ENCODE results near the gene THAP12. TPM values are rescaled to one million over a fixed set of nuclear protein-coding genes. Genes with fewer than 3 reads are reported as not detected.

THAP12 gene, protein sequence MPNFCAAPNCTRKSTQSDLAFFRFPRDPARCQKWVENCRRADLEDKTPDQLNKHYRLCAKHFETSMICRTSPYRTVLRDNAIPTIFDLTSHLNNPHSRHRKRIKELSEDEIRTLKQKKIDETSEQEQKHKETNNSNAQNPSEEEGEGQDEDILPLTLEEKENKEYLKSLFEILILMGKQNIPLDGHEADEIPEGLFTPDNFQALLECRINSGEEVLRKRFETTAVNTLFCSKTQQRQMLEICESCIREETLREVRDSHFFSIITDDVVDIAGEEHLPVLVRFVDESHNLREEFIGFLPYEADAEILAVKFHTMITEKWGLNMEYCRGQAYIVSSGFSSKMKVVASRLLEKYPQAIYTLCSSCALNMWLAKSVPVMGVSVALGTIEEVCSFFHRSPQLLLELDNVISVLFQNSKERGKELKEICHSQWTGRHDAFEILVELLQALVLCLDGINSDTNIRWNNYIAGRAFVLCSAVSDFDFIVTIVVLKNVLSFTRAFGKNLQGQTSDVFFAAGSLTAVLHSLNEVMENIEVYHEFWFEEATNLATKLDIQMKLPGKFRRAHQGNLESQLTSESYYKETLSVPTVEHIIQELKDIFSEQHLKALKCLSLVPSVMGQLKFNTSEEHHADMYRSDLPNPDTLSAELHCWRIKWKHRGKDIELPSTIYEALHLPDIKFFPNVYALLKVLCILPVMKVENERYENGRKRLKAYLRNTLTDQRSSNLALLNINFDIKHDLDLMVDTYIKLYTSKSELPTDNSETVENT
- total RNA-seq (2013; cell fraction: nucleolus; rRNA removed) = 26.2 and 28.1 TPM in 2 replicates
- total RNA-seq (2014; rRNA removed) = 23.2 and 31.2 TPM in 2 replicates
- total RNA-seq (2014; rRNA removed; fragmentation: Illumina TruSeq; extraction: Trizol) = 43.2 and 45.6 TPM in 2 replicates
- total RNA-seq (2021) = 25.7 and 27.2 TPM in 2 replicates
- polyA plus RNA-seq (2011; ENCODE audit: low read depth) = 10.4 TPM
- 44.0 and 65.8 TPM in 2 replicates for polyA plus RNA-seq (2011; rRNA removed)
- polyA plus RNA-seq (2011; cell fraction: cytosol; rRNA removed) = 12.8 and 14.6 TPM in 2 replicates
- polyA plus RNA-seq (2011; cell fraction: nucleus; rRNA removed) = 9.8 and 12.9 TPM in 2 replicates
- 13.5 and 15.3 TPM in 2 replicates for polyA plus RNA-seq (2012)
- polyA plus RNA-seq (2014; fragmentation: Illumina TruSeq; extraction: Trizol) = 45.0 and 54.8 TPM in 2 replicates
- polyA plus RNA-seq (2014; fragmentation: Nextera tagmentation; extraction: Ambion mirVana) = 10 to 100 TPM; 12.6 to 15.0 TPM
- polyA plus RNA-seq (2014; rRNA removed) = 19.7 and 21.4 TPM in 2 replicates
- 10 to 100 TPM; 13.3 to 17.1 TPM for polyA plus RNA-seq (2016; fragmentation: Nextera tagmentation; extraction: Ambion mirVana)
- polyA minus RNA-seq (2011; rRNA and poly(A)+ RNA removed) = 19.8 and 23.6 TPM in 2 replicates
- polyA minus RNA-seq (2011; cell fraction: cytosol; rRNA and poly(A)+ RNA removed) = 10.0 and 10.1 TPM in 2 replicates
- 9.6 and 14.3 TPM in 2 replicates for polyA minus RNA-seq (2011; cell fraction: nucleus; rRNA and poly(A)+ RNA removed)
- percentile 73 among the genes with signal in this experiment for Bru-seq, nascent RNA
- percentile 80 among the genes with signal in this experiment for BruChase-seq, experiment 1, labeled RNA remaining after a 6-hour chase
- BruChase-seq, experiment 2, labeled RNA remaining after a 2-hour chase = percentile 80 among the genes with signal in this experiment
- long read RNA-seq, experiment 1, partial matches to known transcripts = 0 of 3 reads
- long read RNA-seq, experiment 1, other reads (novel, unspliced or antisense) = 2 of 3 reads
- long read RNA-seq, experiment 2, full-length matches to known transcripts = 11 of 33 reads
- long read RNA-seq, experiment 2, partial matches to known transcripts = 2 of 33 reads
- long read RNA-seq, experiment 2, other reads (novel, unspliced or antisense) = 20 of 33 reads

DNA sequence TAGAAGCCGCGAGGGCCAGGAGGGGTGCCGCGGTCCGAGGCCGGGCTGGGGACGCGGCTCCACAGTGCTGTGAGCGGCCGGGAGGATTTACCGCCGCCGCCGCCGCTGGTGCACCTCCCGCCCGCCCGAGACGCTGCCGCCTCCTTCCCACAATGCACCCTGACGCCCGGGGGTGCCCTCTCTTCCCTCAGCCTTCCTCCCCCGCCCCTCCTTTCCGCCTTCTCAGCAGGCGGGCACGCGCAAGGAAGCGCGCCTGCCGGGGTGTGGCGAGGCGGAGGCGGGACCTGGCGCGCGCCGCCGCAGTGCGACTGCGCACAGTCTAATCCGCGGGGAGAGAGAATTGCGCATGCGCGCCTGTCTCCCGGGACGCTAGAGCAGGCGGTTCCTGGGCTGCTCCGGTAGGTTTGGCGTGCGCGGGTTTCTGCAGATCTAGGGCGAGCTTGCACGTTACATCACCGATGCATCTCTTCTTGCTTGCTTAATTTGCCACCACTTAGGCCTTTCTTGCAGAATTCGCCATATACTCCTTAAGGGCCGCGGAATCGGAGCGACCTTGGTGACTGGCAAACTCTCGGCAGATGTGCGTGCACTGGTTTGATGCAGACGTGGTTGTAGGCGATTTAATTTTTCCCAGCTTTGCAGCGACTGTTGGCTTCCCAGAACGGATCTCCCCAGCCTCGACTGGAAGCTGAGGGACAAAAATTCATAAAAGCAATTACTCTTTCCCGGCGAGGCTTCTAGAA, at the start of gene THAP12, which contains the start of gene GVQW3:
TSS of gene THAP12 (minus strand) at position 156 of the 743 bp plus-strand sequence. CDS start 296 bp downstream, outside the sequence.
TSS of gene GVQW3 (plus strand) at position 347 of the 743 bp plus-strand sequence. CDS start 506 bp downstream, outside the sequence.
- WGBS (ENCODE audit: insufficient coverage, insufficient replicate concordance, low lambda C conversion rate, missing lambda C conversion rate) = under 1% methylated on average over 46 of the region's 69 CpGs
- Histone ChIP-seq H3K36me3 (ENCODE audit: control insufficient read depth in 2 of 2, insufficient read depth in 2 of 2, low read length in 1 of 2) (no peaks in the 10 kb centered on the region), H3K9ac (ENCODE audit: control insufficient read depth, insufficient read depth, low read length) (peak within 1 kb of the TSS; percentile 63), H3K4me3 (peak within 1 kb of the TSS; percentile 71), H3K4me1 (ENCODE audit: control insufficient read depth, insufficient read depth, low read length) (peaks cover 22% of the 10 kb centered on the region), H4K20me1 (ENCODE audit: control insufficient read depth, insufficient read depth) (peaks cover 2% of the 10 kb centered on the region; the same call in 1 of the 2 replicates), H2AFZ (ENCODE audit: control insufficient read depth, low read depth, low read length) (peak within 1 kb of the TSS; percentile 78), H3K79me2 (ENCODE audit: control insufficient read depth, insufficient read depth, low read length) (peaks cover 15% of the 10 kb centered on the region), H3K27me3 (replicated peaks in 1 of 2; ENCODE audit: control insufficient read depth in 2 of 2, insufficient read depth in 2 of 2, low read length in 1 of 2) (no peaks in the 10 kb centered on the region), H3K27ac (ENCODE audit: control insufficient read depth, insufficient read depth) (0 out of 2 replicates have a peak within 1 kb of the TSS, but pooled peaks have one; percentile 7), H3K4me2 (ENCODE audit: control insufficient read depth, insufficient read depth) (peak within 1 kb of the TSS; percentile 91), H3K9me3 (replicated peaks; ENCODE audit: control insufficient read depth, insufficient read depth, low read length) (no peaks in the 10 kb centered on the region)
- intact Hi-C loops (cut with micrococcal nuclease; ENCODE audit: unreplicated experiment) = loop anchor here (2.0 to 5.0 kb wide), 2 partner anchors 64 to 144 kb away; partner anchors contain the start of gene EMSY
- ChIA-PET POLR2A (interaction anchor here (0.9 kb wide), 1 partner anchor 65 kb away, joined by 3 read pairs; no protein-coding TSS in a partner anchor), SMC1A (ENCODE audit: uncharacterized antibody, unreplicated experiment) (interaction anchor here (1.5 to 1.7 kb wide), 3 partner anchors 14 to 68 kb away, joined by 4 read pairs; no protein-coding TSS in a partner anchor), CTCF (interaction anchor here (1.1 to 1.9 kb wide), 2 partner anchors 9 to 61 kb away, joined by 3 to 7 read pairs; no protein-coding TSS in a partner anchor), RAD21 (ENCODE audit: unreplicated experiment) (interaction anchor here (1.3 kb wide), 1 partner anchor 44 kb away, joined by 3 read pairs; no protein-coding TSS in a partner anchor)
- DNase-seq (ENCODE audit: low read depth, low spot score) (peak; percentile 91), ATAC-seq (peak; percentile 91), FAIRE-seq (peak; percentile 90)
- TSS peak; percentile 80 for BruUV-seq (replicated peaks)
- in situ Hi-C loops (cut with MboI) = no loop called here
- TF ChIP-seq RBBP5 (conservative IDR thresholded peaks at IDR 0.05) = no peak
- TF ChIP-seq MEF2B (IDR thresholded peaks at IDR 0.05; ENCODE audit: partially characterized antibody, poor library complexity, severe bottlenecking) = peak; percentile 38
- TF ChIP-seq, protein P1, sequence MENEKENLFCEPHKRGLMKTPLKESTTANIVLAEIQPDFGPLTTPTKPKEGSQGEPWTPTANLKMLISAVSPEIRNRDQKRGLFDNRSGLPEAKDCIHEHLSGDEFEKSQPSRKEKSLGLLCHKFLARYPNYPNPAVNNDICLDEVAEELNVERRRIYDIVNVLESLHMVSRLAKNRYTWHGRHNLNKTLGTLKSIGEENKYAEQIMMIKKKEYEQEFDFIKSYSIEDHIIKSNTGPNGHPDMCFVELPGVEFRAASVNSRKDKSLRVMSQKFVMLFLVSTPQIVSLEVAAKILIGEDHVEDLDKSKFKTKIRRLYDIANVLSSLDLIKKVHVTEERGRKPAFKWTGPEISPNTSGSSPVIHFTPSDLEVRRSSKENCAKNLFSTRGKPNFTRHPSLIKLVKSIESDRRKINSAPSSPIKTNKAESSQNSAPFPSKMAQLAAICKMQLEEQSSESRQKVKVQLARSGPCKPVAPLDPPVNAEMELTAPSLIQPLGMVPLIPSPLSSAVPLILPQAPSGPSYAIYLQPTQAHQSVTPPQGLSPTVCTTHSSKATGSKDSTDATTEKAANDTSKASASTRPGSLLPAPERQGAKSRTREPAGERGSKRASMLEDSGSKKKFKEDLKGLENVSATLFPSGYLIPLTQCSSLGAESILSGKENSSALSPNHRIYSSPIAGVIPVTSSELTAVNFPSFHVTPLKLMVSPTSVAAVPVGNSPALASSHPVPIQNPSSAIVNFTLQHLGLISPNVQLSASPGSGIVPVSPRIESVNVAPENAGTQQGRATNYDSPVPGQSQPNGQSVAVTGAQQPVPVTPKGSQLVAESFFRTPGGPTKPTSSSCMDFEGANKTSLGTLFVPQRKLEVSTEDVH (IDR thresholded peaks at IDR 0.05; ENCODE audit: low read depth, partially characterized antibody) = no peak
- no peak for TF ChIP-seq HDAC6 (IDR thresholded peaks at IDR 0.05; ENCODE audit: unreplicated experiment)
- no peak for TF ChIP-seq KLF5 (IDR thresholded peaks at IDR 0.05; ENCODE audit: partially characterized antibody)
- no peak; the same call in 1 of the 2 replicates for TF ChIP-seq NR2F1 (conservative IDR thresholded peaks at IDR 0.05)
- no peak for TF ChIP-seq ZNF274 (IDR thresholded peaks at IDR 0.05; ENCODE audit: insufficient read depth, insufficient read length)
- no peak for TF ChIP-seq ESRRA (IDR thresholded peaks at IDR 0.05; ENCODE audit: low read length)
- no peak for TF ChIP-seq IRF4 (IDR thresholded peaks at IDR 0.05; ENCODE audit: low read depth, low read length)
- TF ChIP-seq, protein P2, sequence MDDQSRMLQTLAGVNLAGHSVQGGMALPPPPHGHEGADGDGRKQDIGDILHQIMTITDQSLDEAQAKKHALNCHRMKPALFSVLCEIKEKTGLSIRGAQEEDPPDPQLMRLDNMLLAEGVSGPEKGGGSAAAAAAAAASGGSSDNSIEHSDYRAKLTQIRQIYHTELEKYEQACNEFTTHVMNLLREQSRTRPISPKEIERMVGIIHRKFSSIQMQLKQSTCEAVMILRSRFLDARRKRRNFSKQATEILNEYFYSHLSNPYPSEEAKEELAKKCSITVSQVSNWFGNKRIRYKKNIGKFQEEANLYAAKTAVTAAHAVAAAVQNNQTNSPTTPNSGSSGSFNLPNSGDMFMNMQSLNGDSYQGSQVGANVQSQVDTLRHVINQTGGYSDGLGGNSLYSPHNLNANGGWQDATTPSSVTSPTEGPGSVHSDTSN (IDR thresholded peaks at IDR 0.05; ENCODE audit: insufficient replicate concordance, low read depth, low read length) = no peak
- 0 out of 2 replicates have a peak, but pooled peaks have one; percentile 24 for TF ChIP-seq POLR2AphosphoS5 (IDR thresholded peaks at IDR 0.05; ENCODE audit: low read length)
- no peak for TF ChIP-seq ZSCAN29 (IDR thresholded peaks at IDR 0.05)

Measured in GM12878 (cell line).